LNCAP (cell line): ENCODE measurements around the gene GCLC.

Experiments
- TF ChIP-seq, protein P1 (sequence below): fragments of 450-650 bp; IDR thresholded peaks from 2 replicates; pipeline ENCODE4 v1.5.1; 2017; ENCODE audit warnings: mild to moderate bottlenecking

Gene GCLC

GRCh38 chr6:53568776-53569616 lies 24.1 kb upstream of the GCLC start:
- TF ChIP-seq, protein P1, sequence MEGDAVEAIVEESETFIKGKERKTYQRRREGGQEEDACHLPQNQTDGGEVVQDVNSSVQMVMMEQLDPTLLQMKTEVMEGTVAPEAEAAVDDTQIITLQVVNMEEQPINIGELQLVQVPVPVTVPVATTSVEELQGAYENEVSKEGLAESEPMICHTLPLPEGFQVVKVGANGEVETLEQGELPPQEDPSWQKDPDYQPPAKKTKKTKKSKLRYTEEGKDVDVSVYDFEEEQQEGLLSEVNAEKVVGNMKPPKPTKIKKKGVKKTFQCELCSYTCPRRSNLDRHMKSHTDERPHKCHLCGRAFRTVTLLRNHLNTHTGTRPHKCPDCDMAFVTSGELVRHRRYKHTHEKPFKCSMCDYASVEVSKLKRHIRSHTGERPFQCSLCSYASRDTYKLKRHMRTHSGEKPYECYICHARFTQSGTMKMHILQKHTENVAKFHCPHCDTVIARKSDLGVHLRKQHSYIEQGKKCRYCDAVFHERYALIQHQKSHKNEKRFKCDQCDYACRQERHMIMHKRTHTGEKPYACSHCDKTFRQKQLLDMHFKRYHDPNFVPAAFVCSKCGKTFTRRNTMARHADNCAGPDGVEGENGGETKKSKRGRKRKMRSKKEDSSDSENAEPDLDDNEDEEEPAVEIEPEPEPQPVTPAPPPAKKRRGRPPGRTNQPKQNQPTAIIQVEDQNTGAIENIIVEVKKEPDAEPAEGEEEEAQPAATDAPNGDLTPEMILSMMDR: no peak

GRCh38 chr6:53567701-53568100 lies 22.8 kb upstream of the GCLC start:
- TF ChIP-seq, protein P1: no peak

GRCh38 chr6:53566755-53567154 lies 21.9 kb upstream of the GCLC start:
- TF ChIP-seq, protein P1: no peak

DNA sequence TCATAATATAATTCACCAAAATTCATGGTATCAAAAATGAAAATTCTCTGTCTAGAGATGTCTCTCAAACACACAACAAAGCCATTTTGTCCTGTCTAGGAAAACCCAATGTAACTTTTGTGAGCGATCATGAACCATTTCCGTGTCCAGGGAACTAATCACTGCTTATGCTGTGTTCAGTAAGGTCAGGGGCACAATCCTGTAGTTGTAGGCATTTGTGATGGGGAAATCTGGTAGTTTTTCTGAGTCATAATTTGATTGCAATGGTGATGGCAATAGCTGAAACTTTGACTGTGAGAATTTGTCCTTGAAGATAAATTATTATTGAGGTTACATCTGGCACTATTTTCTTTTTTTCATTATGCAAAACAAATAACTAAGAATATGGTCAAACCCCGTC lies 21.0 kb upstream of the GCLC start:
- TF ChIP-seq, protein P1: no peak

GRCh38 chr6:53564401-53565065 lies 19.6 kb upstream of the GCLC start:
- TF ChIP-seq, protein P1: no peak

DNA sequence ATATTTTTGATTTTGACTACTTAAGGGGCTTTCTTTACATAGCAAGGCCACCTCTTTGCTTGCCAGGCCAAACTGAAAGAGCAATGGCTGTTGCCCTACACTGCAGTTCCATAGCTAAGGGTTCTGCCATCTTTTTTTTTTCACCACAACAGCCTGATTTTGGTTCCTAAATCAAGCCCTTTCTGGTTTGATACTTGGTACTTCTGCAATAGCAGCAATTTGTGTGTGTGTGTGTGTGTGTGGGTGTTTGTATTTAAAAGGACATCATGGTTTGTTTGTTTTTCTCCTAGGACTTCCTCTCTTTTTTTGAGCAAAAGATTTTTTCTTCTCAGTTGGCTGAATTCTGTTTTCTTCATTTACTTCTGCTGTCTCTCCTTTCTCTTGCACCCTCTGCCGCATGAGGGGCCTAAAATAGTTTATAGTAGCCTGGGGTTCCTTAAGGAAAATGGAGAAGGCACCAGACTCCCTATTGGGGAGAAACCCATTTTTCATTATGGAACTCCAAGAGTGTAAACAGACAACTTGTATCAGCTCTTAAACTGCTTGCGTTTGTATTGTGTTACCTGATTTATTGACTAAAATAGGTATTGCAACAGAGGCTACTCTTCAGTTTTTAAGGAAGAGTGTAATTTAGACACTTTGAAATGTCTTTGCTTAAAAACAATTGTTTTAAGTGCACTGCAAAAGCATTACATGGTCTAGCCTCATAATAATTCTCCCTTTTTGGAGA lies 12.2 kb upstream of the GCLC start:
- TF ChIP-seq, protein P1: no peak

- TF ChIP-seq, protein P1: no peak
These were observed 3.1 kb upstream of the GCLC start for GRCh38 chr6:53547811-53548496.
